Measurements from ENCODE around the gene TENM4. TPM values are rescaled to one million over a fixed set of nuclear protein-coding genes. Genes with fewer than 3 reads are reported as not detected.

TENM4 gene
- polyA plus RNA-seq, 1 experiment: 0.39 TPM

- ChIA-PET POLR2A (no interaction called here), CTCF (interaction anchor here (2.6 kb wide), 1 partner anchor 12 kb away, joined by 8 read pairs; no protein-coding TSS in a partner anchor)
- no peaks in the 10 kb centered on the region for H3K36me3 ChIP-seq (ENCODE audit: control insufficient read depth, insufficient read depth, low read length)
- H3K27me3 ChIP-seq (ENCODE audit: control insufficient read depth, insufficient read depth, low read length): no peaks in the 10 kb centered on the region
- no peak for DNase-seq (ENCODE audit: low read depth)
- H3K4me3 ChIP-seq (ENCODE audit: low read depth, low read length): no peak overlapping the region
- TF ChIP-seq, protein P1, sequence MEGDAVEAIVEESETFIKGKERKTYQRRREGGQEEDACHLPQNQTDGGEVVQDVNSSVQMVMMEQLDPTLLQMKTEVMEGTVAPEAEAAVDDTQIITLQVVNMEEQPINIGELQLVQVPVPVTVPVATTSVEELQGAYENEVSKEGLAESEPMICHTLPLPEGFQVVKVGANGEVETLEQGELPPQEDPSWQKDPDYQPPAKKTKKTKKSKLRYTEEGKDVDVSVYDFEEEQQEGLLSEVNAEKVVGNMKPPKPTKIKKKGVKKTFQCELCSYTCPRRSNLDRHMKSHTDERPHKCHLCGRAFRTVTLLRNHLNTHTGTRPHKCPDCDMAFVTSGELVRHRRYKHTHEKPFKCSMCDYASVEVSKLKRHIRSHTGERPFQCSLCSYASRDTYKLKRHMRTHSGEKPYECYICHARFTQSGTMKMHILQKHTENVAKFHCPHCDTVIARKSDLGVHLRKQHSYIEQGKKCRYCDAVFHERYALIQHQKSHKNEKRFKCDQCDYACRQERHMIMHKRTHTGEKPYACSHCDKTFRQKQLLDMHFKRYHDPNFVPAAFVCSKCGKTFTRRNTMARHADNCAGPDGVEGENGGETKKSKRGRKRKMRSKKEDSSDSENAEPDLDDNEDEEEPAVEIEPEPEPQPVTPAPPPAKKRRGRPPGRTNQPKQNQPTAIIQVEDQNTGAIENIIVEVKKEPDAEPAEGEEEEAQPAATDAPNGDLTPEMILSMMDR (IDR thresholded peaks at IDR 0.05; ENCODE audit: insufficient read depth, low read depth, low read length): no peak
Observed at GRCh38 chr11:78995171-78995570, 445.7 kb downstream of the TENM4 start.

- DNase-seq (ENCODE audit: low read depth): no peak
- POLR2A ChIA-PET: no interaction called here
Observed at GRCh38 chr11:78993802-78994430, 446.9 kb downstream of the TENM4 start.

DNA sequence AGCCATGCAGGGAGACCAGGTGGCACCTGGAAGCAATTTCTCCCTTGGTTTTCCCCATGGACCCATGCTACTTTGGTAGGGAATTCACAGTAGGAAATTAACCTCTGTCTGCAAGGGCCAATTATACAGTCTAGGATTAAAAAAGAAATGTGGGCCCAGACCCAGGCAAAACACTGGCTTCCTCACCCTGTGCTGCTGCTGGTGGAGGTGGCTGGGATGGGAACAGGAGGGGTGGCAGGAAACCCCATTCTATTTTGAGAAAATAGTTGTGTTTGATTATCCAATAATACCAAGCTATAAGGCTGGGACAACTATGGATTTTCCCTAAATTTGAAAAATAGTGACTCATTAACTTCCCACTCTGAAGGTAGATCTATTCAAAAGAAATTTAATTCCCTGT lies 449.1 kb downstream of the TENM4 start:
- POLR2A ChIA-PET: no interaction called here
- H3K36me3 ChIP-seq (ENCODE audit: control insufficient read depth, insufficient read depth, low read length): no peaks in the 10 kb centered on the region
- no peaks in the 10 kb centered on the region for H3K27me3 ChIP-seq (ENCODE audit: control insufficient read depth, insufficient read depth, low read length)
- DNase-seq (ENCODE audit: low read depth): no peak
- CTCF ChIA-PET: interaction anchor here (0.9 kb wide), 1 partner anchor 11 kb away, joined by 4 read pairs; no protein-coding TSS in a partner anchor
- H3K4me3 ChIP-seq (ENCODE audit: low read depth, low read length): no peak overlapping the region
- TF ChIP-seq, protein P1 (IDR thresholded peaks at IDR 0.05; ENCODE audit: insufficient read depth, low read depth, low read length): no peak

More at GRCh38 chr11:78993802-78994430, 446.9 kb downstream of the TENM4 start:
- CTCF ChIA-PET: no interaction called here
- TF ChIP-seq, protein P1 (IDR thresholded peaks at IDR 0.05; ENCODE audit: insufficient read depth, low read depth, low read length): no peak
- no peak overlapping the region for H3K4me3 ChIP-seq (ENCODE audit: low read depth, low read length)
- no peaks in the 10 kb centered on the region for H3K27me3 ChIP-seq (ENCODE audit: control insufficient read depth, insufficient read depth, low read length)
- H3K36me3 ChIP-seq (ENCODE audit: control insufficient read depth, insufficient read depth, low read length): no peaks in the 10 kb centered on the region

GRCh38 chr11:78990261-78990660 lies 450.6 kb downstream of the TENM4 start:
- H3K4me3 ChIP-seq (ENCODE audit: low read depth, low read length): no peak overlapping the region
- H3K36me3 ChIP-seq (ENCODE audit: control insufficient read depth, insufficient read depth, low read length): no peaks in the 10 kb centered on the region
- no peak for DNase-seq (ENCODE audit: low read depth)
- POLR2A ChIA-PET: no interaction called here
- no peaks in the 10 kb centered on the region for H3K27me3 ChIP-seq (ENCODE audit: control insufficient read depth, insufficient read depth, low read length)
- CTCF ChIA-PET: interaction anchor here (0.6 kb wide), 1 partner anchor 14 kb away, joined by 3 read pairs; no protein-coding TSS in a partner anchor
- TF ChIP-seq, protein P1 (IDR thresholded peaks at IDR 0.05; ENCODE audit: insufficient read depth, low read depth, low read length): no peak

- no peak for DNase-seq (ENCODE audit: low read depth)
- H3K36me3 ChIP-seq (ENCODE audit: control insufficient read depth, insufficient read depth, low read length): no peaks in the 10 kb centered on the region
- ChIA-PET CTCF (interaction anchor here (0.9 to 1.4 kb wide), 4 partner anchors 9 to 25 kb away, joined by 3 to 6 read pairs (median 3); no protein-coding TSS in a partner anchor), POLR2A (no interaction called here)
- H3K27me3 ChIP-seq (ENCODE audit: control insufficient read depth, insufficient read depth, low read length): no peaks in the 10 kb centered on the region
- H3K4me3 ChIP-seq (ENCODE audit: low read depth, low read length): no peak overlapping the region
- TF ChIP-seq, protein P1 (IDR thresholded peaks at IDR 0.05; ENCODE audit: insufficient read depth, low read depth, low read length): no peak
Observed at GRCh38 chr11:78987748-78988147, 453.1 kb downstream of the TENM4 start.

Measured in BJ (cell line).